ENCODE results near the gene TCN1.

Gene TCN1

GRCh38 chr11:59877784-59878183 lies 11.5 kb upstream of the TCN1 start:
- no peak for DNase-seq (ENCODE audit: low read depth)
- H3K4me3 ChIP-seq (ENCODE audit: low read depth, low read length), result no peak overlapping the region
- TF ChIP-seq CTCF (IDR thresholded peaks at IDR 0.05; ENCODE audit: low read depth, low read length), result no peak
- no peak for TF ChIP-seq POLR2A (IDR thresholded peaks at IDR 0.05; ENCODE audit: extremely low read depth, insufficient read length)
- TF ChIP-seq MYC (IDR thresholded peaks at IDR 0.05; ENCODE audit: low read depth, low read length), result no peak

GRCh38 chr11:59877325-59877724 lies 11.0 kb upstream of the TCN1 start:
- DNase-seq (ENCODE audit: low read depth), result no peak
- H3K4me3 ChIP-seq (ENCODE audit: low read depth, low read length), result no peak overlapping the region

GRCh38 chr11:59875856-59876519 lies 9.7 kb upstream of the TCN1 start:
- no peak for DNase-seq (ENCODE audit: low read depth)
- no peak for TF ChIP-seq MAX (IDR thresholded peaks at IDR 0.05; ENCODE audit: low read depth, low read length)
- TF ChIP-seq CTCF (IDR thresholded peaks at IDR 0.05; ENCODE audit: low read depth, low read length), result no peak
- no peak for TF ChIP-seq POLR2A (IDR thresholded peaks at IDR 0.05; ENCODE audit: extremely low read depth, insufficient read length)
- no peak for TF ChIP-seq MYC (IDR thresholded peaks at IDR 0.05; ENCODE audit: low read depth, low read length)
- no peak overlapping the region for H3K4me3 ChIP-seq (ENCODE audit: low read depth, low read length)

More at GRCh38 chr11:59877325-59877724, 11.0 kb upstream of the TCN1 start:
- TF ChIP-seq MAX (IDR thresholded peaks at IDR 0.05; ENCODE audit: low read depth, low read length) (no peak), MYC (IDR thresholded peaks at IDR 0.05; ENCODE audit: low read depth, low read length) (no peak), CTCF (IDR thresholded peaks at IDR 0.05; ENCODE audit: low read depth, low read length) (no peak), POLR2A (IDR thresholded peaks at IDR 0.05; ENCODE audit: extremely low read depth, insufficient read length) (no peak)

- no peak overlapping the region for H3K4me3 ChIP-seq (ENCODE audit: low read depth, low read length)
- TF ChIP-seq MYC (IDR thresholded peaks at IDR 0.05; ENCODE audit: low read depth, low read length) (no peak), MAX (IDR thresholded peaks at IDR 0.05; ENCODE audit: low read depth, low read length) (no peak), POLR2A (IDR thresholded peaks at IDR 0.05; ENCODE audit: extremely low read depth, insufficient read length) (no peak), CTCF (IDR thresholded peaks at IDR 0.05; ENCODE audit: low read depth, low read length) (no peak)
These were observed 5.8 kb upstream of the TCN1 start for GRCh38 chr11:59872076-59872475.

GRCh38 chr11:59867946-59868345 lies 1.7 kb upstream of the TCN1 start:
- TF ChIP-seq MYC (IDR thresholded peaks at IDR 0.05; ENCODE audit: low read depth, low read length) (no peak), MAX (IDR thresholded peaks at IDR 0.05; ENCODE audit: low read depth, low read length) (no peak), CTCF (IDR thresholded peaks at IDR 0.05; ENCODE audit: low read depth, low read length) (no peak), POLR2A (IDR thresholded peaks at IDR 0.05; ENCODE audit: extremely low read depth, insufficient read length) (no peak)
- H3K4me3 ChIP-seq (ENCODE audit: low read depth, low read length), result no peak overlapping the region
- DNase-seq (ENCODE audit: low read depth), result no peak

More at GRCh38 chr11:59872076-59872475, 5.8 kb upstream of the TCN1 start:
- no peak for DNase-seq (ENCODE audit: low read depth)

Measured in NB4 (cell line).